GM21786 (cell line): Measurements from ENCODE around the gene RASL10B.

Source experiments
- ATAC-seq: cut with Tn5 transposase; IDR thresholded peaks from one replicate; pipeline ENCODE4 v1.9.1; 2021; ENCODE audit not compliant: unreplicated experiment

Gene RASL10B

GRCh38 chr17:35763767-35764122 lies 32.3 kb downstream of the RASL10B start:
- ATAC-seq = no peak

GRCh38 chr17:35764123-35764991 lies 32.9 kb downstream of the RASL10B start:
- peak; percentile 82 for ATAC-seq

- no peak for ATAC-seq
Measured at GRCh38 chr17:35765086-35765710, 33.8 kb downstream of the RASL10B start.

GRCh38 chr17:35765756-35766488 lies 34.5 kb downstream of the RASL10B start:
- ATAC-seq = no peak

- no peak for ATAC-seq
Measured at GRCh38 chr17:35766489-35766877, 35.0 kb downstream of the RASL10B start.

- no peak for ATAC-seq
Measured at GRCh38 chr17:35766903-35767510, 35.6 kb downstream of the RASL10B start.

GRCh38 chr17:35768797-35769196 lies 37.4 kb downstream of the RASL10B start:
- ATAC-seq = no peak

GRCh38 chr17:35769895-35770486 lies 38.6 kb downstream of the RASL10B start:
- ATAC-seq = no peak

- no peak for ATAC-seq
Measured at GRCh38 chr17:35773129-35773528, 41.7 kb downstream of the RASL10B start.

- ATAC-seq = no peak
Measured at GRCh38 chr17:35773679-35774425, 42.4 kb downstream of the RASL10B start.

GRCh38 chr17:35774499-35774898 lies 43.1 kb downstream of the RASL10B start:
- ATAC-seq = no peak

- ATAC-seq = no peak
Measured at GRCh38 chr17:35775039-35775438, 43.6 kb downstream of the RASL10B start.

GRCh38 chr17:35775583-35775982 lies 44.1 kb downstream of the RASL10B start:
- no peak for ATAC-seq

GRCh38 chr17:35778641-35779196 lies 47.3 kb downstream of the RASL10B start:
- ATAC-seq = no peak

- ATAC-seq = no peak
Measured at GRCh38 chr17:35780950-35781349, 49.5 kb downstream of the RASL10B start.

GRCh38 chr17:35784895-35785294 lies 53.5 kb downstream of the RASL10B start:
- no peak for ATAC-seq

- ATAC-seq = no peak
Measured at GRCh38 chr17:35786941-35787432, 55.5 kb downstream of the RASL10B start.

GRCh38 chr17:35788477-35789368 lies 57.3 kb downstream of the RASL10B start:
- no peak for ATAC-seq

- ATAC-seq = no peak
Measured at GRCh38 chr17:35790841-35791240, 59.4 kb downstream of the RASL10B start.
